COLO668 (cell line): ENCODE results near the gene HSD17B12.

ENCODE experiments used
- DNase-seq: peaks from one replicate; lab custom pipeline; 2025; ENCODE audit not compliant: unreplicated experiment; lab: John Stamatoyannopoulos, UW

HSD17B12 gene

GRCh38 chr11:43687120-43687791 lies 6.7 kb downstream of the HSD17B12 start:
- DNase-seq, result no peak

GRCh38 chr11:43688394-43688793 lies 7.9 kb downstream of the HSD17B12 start:
- DNase-seq, result no peak

GRCh38 chr11:43689167-43689566 lies 8.6 kb downstream of the HSD17B12 start:
- DNase-seq, result no peak

GRCh38 chr11:43690929-43691725 lies 10.6 kb downstream of the HSD17B12 start:
- no peak for DNase-seq

GRCh38 chr11:43691806-43692205 lies 11.3 kb downstream of the HSD17B12 start:
- no peak for DNase-seq

- DNase-seq, result no peak
Observed at GRCh38 chr11:43693069-43693468, 12.5 kb downstream of the HSD17B12 start.

GRCh38 chr11:43693731-43694130 lies 13.2 kb downstream of the HSD17B12 start:
- DNase-seq, result no peak

GRCh38 chr11:43694477-43694876 lies 13.9 kb downstream of the HSD17B12 start:
- DNase-seq, result no peak

- DNase-seq, result no peak
Observed at GRCh38 chr11:43697679-43698078, 17.1 kb downstream of the HSD17B12 start.

- no peak for DNase-seq
Observed at GRCh38 chr11:43699870-43700269, 19.3 kb downstream of the HSD17B12 start.

GRCh38 chr11:43706631-43707030 lies 26.1 kb downstream of the HSD17B12 start:
- no peak for DNase-seq

GRCh38 chr11:43708776-43709175 lies 28.2 kb downstream of the HSD17B12 start:
- no peak for DNase-seq

GRCh38 chr11:43709689-43710088 lies 29.2 kb downstream of the HSD17B12 start:
- DNase-seq, result no peak

GRCh38 chr11:43712676-43713075 lies 32.1 kb downstream of the HSD17B12 start:
- no peak for DNase-seq

- DNase-seq, result no peak
Observed at GRCh38 chr11:43718373-43718772, 37.8 kb downstream of the HSD17B12 start.

GRCh38 chr11:43723617-43724016 lies 43.1 kb downstream of the HSD17B12 start:
- no peak for DNase-seq

- no peak for DNase-seq
Observed at GRCh38 chr11:43732225-43732624, 51.7 kb downstream of the HSD17B12 start.

- no peak for DNase-seq
Observed at GRCh38 chr11:43734256-43734655, 53.7 kb downstream of the HSD17B12 start.

- DNase-seq, result no peak
Observed at GRCh38 chr11:43735115-43735514, 54.6 kb downstream of the HSD17B12 start.

GRCh38 chr11:43735961-43736360 lies 55.4 kb downstream of the HSD17B12 start:
- no peak for DNase-seq

GRCh38 chr11:43736502-43737200 lies 56.1 kb downstream of the HSD17B12 start:
- DNase-seq, result no peak

GRCh38 chr11:43737201-43737590 lies 56.7 kb downstream of the HSD17B12 start:
- no peak for DNase-seq
